HG02884 (cell line): ENCODE results near the gene COL7A1.

Source experiments
- ATAC-seq: cut with Tn5 transposase; IDR thresholded peaks from one replicate; pipeline ENCODE4 v1.9.1; 2021; ENCODE audit warnings: mild to moderate bottlenecking, moderate library complexity; ENCODE audit not compliant: unreplicated experiment

The COL7A1 gene

DNA sequence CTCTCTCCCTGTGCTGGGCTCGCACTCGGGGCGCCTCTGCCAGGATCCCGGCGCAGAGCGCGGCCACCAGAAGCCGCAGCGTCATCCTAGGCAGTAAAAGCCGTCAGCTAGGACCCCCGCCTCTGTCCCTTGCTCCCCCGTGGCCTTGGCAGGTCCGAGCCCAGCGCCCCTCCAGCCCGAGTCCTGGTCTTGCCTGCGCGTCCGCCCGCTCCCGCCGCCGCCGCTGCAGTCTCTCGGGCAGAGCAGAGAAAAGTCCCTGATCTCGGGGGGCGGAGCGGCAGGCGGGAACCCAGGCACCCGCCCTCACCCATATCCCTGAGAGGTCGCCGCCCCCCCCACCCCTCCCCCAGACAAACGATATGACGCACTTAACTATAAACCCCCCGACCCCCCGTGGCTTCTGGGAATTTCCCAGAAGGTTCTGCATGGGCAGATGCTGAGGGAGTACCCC lies at the start of gene COL7A1:
COL7A1 (minus strand) TSS at position 255 of the 451 bp plus-strand sequence; CDS start at position 85, 170 bp downstream.
- ATAC-seq, result no peak

DNA sequence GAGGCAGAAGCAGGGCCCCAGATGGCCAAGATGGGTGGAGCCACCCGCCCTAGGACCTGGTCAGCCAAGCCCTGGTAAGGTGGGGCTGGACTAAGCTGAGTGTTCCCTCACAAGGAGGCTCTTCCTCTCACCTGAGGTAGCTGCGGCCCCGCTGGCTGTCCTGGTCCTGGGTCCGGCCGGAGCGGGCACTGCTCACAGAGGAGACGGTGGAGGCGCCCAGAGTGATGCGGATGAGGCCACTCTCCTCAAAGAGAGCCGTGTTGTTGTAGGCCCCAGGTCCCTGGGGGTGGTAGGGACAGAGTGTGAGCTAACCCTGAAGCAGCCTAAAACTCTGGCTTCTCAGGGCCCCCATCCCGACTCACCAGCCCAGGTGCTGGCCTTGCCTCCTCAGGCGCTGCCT lies 47.5 kb upstream of the COL7A1 start:
- ATAC-seq, result no peak

GRCh38 chr3:48641396-48641795 lies 46.3 kb upstream of the COL7A1 start:
- ATAC-seq, result no peak

DNA sequence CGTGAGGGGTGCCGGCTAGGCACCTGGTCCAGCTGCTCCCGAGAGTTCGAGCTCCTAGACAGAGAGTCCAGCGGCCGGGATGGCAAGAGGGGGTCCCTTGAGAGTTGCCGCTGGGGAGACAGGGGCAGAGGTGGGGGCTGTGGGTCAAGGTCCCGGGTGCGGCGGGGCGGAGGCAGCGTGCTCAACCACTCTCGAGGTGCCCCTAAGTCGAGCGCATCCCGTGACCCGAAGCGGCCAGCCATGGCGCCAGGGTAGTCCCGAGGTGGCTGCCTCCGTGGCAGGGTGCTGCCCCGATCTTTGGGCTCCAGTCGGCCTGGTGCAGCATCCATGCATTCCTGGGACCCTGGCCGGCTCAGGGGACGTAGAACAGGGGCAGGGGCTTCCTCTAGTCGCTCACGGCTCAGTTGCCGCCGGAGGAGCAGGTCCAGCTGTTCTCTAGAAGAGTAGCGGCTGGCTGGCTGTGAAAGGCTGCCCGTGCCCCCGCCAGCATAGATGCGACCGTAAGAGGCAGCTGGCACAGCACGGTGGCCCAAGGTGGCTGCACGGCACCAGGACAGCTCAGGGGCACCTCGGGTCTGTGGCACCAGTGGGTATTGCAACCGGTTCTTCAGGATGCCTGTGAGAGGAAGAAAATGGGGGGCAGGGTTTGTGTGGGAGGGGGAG lies 44.9 kb upstream of the COL7A1 start:
- no peak for ATAC-seq

GRCh38 chr3:48637305-48637704 lies 42.2 kb upstream of the COL7A1 start:
- ATAC-seq, result no peak

- ATAC-seq, result no peak
Observed at GRCh38 chr3:48636149-48636655, 41.1 kb upstream of the COL7A1 start.

- ATAC-seq, result peak; percentile 85
Observed at GRCh38 chr3:48635222-48636021, 40.3 kb upstream of the COL7A1 start, which contains the start of gene SLC26A6. Gene SLC26A6, minus strand, starts transcription at chr3:48635461. Its CDS starts 68 bp downstream, at chr3:48635393.

- ATAC-seq, result peak; percentile 19
Observed at GRCh38 chr3:48634661-48635221, 39.6 kb upstream of the COL7A1 start.

DNA sequence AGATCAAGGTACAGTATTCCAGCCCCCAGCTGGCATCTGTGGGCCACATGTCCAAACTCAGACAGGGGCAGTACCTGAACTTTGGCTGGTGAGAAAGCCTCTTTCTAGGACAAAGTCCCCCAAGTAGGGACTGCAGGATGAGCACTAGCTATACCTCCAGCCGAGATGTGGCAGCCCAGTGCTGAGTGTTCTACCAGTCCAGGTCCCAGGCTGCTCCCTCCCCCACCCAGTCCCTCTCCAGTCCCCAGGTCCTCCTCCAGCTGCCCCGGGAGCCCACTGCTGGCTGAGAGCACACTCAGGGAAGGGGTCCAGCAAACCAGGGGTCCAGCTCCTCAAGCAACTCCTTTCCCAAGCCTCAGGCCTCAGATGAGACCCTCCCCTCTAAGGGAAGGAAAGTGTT lies 38.6 kb upstream of the COL7A1 start:
- no peak for ATAC-seq

DNA sequence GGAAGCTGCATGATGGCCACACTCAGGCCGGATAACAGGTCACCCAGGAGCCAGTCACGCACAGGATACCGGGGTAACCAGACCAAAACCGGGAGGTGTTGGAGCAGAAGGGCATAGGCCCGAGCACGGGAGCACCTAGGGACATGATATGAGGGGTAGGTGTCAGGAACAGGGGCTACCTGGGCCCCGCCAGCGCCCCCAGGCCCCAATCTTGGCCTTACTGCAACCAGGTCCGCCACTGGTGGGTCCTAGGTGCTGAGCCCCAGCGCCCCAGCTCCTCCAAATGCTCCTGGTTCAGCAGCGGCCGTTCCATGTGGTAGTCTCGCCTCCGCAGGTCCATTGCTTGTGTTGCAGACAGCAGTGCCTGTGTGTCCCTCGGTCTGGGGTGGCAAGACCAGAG lies 38.1 kb upstream of the COL7A1 start:
- no peak for ATAC-seq

- ATAC-seq, result no peak
Observed at GRCh38 chr3:48631516-48632448, 36.7 kb upstream of the COL7A1 start.

DNA sequence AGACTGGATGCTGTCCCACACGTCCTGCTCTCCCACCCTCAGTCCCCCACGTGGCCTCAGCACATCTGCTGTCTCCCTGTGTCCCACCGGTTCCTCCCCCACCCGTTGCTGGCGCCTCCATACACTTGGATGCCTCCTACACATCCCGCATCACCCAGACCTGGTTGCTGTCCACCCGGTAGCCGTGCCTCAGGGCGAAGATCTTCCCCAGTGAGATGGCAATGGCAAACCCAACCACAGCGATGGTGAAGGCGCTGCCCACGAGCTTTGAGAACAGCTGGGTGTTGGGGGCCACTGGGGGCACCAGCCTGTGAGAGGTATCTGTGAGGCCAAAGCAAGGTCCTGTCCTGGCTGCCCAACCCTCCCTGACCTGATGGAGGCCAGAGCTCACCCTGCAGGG lies 35.7 kb upstream of the COL7A1 start:
- ATAC-seq, result no peak

GRCh38 chr3:48630407-48630806 lies 35.3 kb upstream of the COL7A1 start:
- ATAC-seq, result no peak

GRCh38 chr3:48629894-48630293 lies 34.8 kb upstream of the COL7A1 start:
- ATAC-seq, result no peak

DNA sequence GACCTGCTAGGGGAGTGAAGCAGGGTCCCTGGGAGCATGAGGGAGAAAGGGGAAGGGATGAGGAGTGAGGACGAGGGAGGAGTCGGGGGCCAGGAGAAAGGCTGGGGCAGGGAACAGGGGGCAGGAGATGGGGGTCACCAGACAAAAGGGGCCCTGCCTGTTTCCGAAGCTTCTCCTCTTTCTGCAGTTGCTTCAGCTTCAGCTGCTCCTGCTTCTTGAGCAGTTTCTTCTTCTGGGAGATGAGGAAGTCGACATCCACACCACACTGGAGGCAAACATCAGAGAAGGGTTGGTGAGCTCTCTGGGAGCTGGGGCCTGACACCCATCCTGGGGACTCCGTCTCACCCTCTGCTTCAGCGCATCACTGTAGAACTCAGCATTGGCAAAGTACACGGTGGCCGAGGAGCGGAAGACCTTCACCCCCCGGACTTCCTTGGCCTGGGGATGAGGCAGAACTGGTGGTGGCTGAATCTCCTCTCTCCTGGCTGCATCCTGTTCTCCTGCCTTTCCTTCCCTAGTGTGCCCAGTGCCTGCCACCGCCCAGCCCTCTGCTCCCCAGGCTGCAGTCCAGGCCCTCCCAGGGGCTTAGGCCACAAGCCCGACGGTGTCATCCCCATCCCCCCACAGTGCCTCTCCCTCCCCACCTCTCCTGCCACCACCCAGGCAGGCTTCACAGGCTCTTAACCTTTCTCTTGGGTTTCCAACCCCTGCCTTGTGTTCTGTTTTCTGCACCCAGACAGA lies 33.3 kb upstream of the COL7A1 start:
- ATAC-seq, result no peak

DNA sequence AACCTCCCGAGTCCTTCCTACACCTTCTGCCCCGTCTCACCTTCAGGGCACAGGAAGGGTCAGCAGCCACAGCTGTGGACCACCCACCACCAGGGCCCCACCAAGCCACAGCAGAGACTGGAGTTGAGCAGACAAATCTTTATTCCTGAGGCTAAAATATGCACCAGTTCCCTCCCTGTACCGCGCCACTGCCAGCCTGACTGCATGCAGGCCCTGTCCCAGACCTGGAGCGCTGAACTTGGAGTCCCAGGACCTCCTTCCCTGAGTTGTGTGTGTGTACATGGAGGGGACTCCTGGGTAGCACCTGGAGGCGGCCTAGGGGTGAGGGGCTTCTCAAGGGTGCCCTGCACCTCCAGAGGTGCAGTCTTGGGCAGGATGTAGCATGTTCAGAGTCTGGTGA lies 30.5 kb upstream of the COL7A1 start:
- ATAC-seq, result no peak

DNA sequence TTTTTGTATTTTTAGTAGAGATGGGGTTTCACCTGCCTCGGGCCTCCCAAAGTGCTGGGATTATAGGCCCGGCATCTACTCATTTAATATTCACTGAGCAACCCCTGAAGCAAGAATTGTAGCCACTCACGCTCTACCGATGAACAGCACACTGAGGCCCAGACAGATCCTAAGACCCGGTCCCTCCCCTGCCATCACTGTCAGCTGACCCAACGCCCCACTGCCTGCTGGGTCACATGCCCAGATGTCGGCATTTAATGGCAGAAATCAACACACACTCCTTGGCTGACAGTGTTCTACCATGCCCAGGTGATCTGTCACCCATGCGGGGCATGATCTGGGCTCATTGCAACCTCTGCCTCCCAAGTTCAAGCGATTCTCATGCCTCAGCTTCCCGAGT lies 29.6 kb upstream of the COL7A1 start:
- ATAC-seq, result no peak

GRCh38 chr3:48623851-48624547 lies 28.9 kb upstream of the COL7A1 start:
- no peak for ATAC-seq

- no peak for ATAC-seq
Observed at GRCh38 chr3:48621461-48621869, 26.3 kb upstream of the COL7A1 start, which contains the start of gene TMEM89. Gene TMEM89, minus strand, starts transcription at chr3:48621769. Its CDS starts 13 bp downstream, at chr3:48621756.
